B cell (primary cell): ENCODE data around the gene VWA5B1.

ENCODE experiments used
- CTCF ChIP-seq: fragments of 200-600 bp; IDR thresholded peaks from one replicate; pipeline ENCODE4 v1.8.0; 2022; ENCODE audit warnings: antibody characterized with exemption, mild to moderate bottlenecking
- EZH2 ChIP-seq: IDR thresholded peaks from 2 replicates; pipeline ENCODE4 v1.6.1; 2012; ENCODE audit warnings: borderline replicate concordance, low read depth, mild to moderate bottlenecking, moderate library complexity, low read length; ENCODE audit not compliant: insufficient read depth, poor library complexity, severe bottlenecking

GRCh38 chr1:20308569-20308968 lies 17.9 kb downstream of the VWA5B1 start:
- TF ChIP-seq EZH2 (no peak), CTCF (no peak)
